H1 (cell line): ENCODE data around the gene USB1. TPM values are rescaled to one million over a fixed set of nuclear protein-coding genes. Genes with fewer than 3 reads are reported as not detected.

Source experiments
- CTCF ChIA-PET: fragments of 300-600 bp; sonication (Branson Sonifier 250); formaldehyde crosslinking; loops from one replicate; lab custom pipeline; 2021; ENCODE audit not compliant: partially characterized antibody; lab: Charles Lee
- POLR2A ChIA-PET: fragments of 300-600 bp; sonication (Branson Sonifier 250); formaldehyde crosslinking; loops from one replicate; lab custom pipeline; 2021; ENCODE audit warnings: inconsistent platforms; ENCODE audit not compliant: partially characterized antibody; lab: Charles Lee
- DNase-seq, 2 experiments: peaks; one replicate each; pipeline versions ENCODE4 v3.0.0 to v3.0.0-alpha.2; 2010 to 2022; ENCODE audit warnings: low spot score in 2 of 2, low read depth in 1 of 2, mixed read lengths in 1 of 2
- FAIRE-seq: peaks from 2 replicates; lab custom pipeline; 2011; peaks lifted over from hg19 to GRCh38; lab: Jason Lieb, UNC
- H2AFZ ChIP-seq: 2 replicates; pipeline ENCODE4 v1.8.1; 2012; ENCODE audit warnings: low read length, inconsistent platforms
- H2AK5ac ChIP-seq: 2 replicates; pipeline ENCODE4 v1.6.1; 2013; ENCODE audit warnings: low read depth, low read length
- H2BK120ac ChIP-seq: replicated peaks from 2 replicates; pipeline ENCODE3; 2013; ENCODE audit warnings: low read depth, low read length, inconsistent platforms
- H2BK12ac ChIP-seq: 2 replicates; pipeline ENCODE4 v1.6.1; 2013; ENCODE audit warnings: low read depth, low read length
- H2BK15ac ChIP-seq: 2 replicates; pipeline ENCODE4 v1.6.1; 2013; ENCODE audit warnings: low read length
- H2BK20ac ChIP-seq: 2 replicates; pipeline ENCODE4 v1.6.1; 2013; ENCODE audit warnings: low read length
- H2BK5ac ChIP-seq: 2 replicates; pipeline ENCODE4 v1.6.1; 2013; ENCODE audit warnings: low read depth, low read length
- H3K14ac ChIP-seq: 2 replicates; pipeline ENCODE4 v1.6.1; 2013; ENCODE audit warnings: inconsistent platforms; ENCODE audit not compliant: insufficient read length
- H3K18ac ChIP-seq: 2 replicates; pipeline ENCODE4 v1.6.1; 2013; ENCODE audit warnings: low read length; ENCODE audit errors: extremely low read depth
- H3K23ac ChIP-seq: 2 replicates; pipeline ENCODE4 v1.6.1; 2013; ENCODE audit warnings: inconsistent platforms; ENCODE audit not compliant: insufficient read length
- H3K23me2 ChIP-seq: 2 replicates; pipeline ENCODE4 v1.6.1; 2013; ENCODE audit warnings: low read depth, low read length
- H3K27ac ChIP-seq: 2 replicates; pipeline ENCODE4 v1.6.1; 2011; ENCODE audit warnings: low read depth, low read length, inconsistent platforms
- H3K27me3 ChIP-seq, 4 experiments: replicated peaks in 1 of 4; 1 replicate in 1 of 4; 2 replicates in 3 of 4; pipeline versions ENCODE4 v1.6.1 to v1.8.1; 2011 to 2013; ENCODE audit warnings: low read length in 3 of 4, mild to moderate bottlenecking in 3 of 4, inconsistent platforms in 2 of 4, mixed read lengths in 2 of 4, moderate library complexity in 1 of 4; ENCODE audit not compliant: control insufficient read depth in 3 of 4, insufficient read depth in 3 of 4; ENCODE audit errors: extremely low read depth in 1 of 4
- H3K36me3 ChIP-seq, 4 experiments: 2 replicates each; pipeline versions ENCODE4 v1.6.1 to v1.8.1; 2011 to 2013; ENCODE audit warnings: mild to moderate bottlenecking in 4 of 4, low read length in 3 of 4, moderate library complexity in 2 of 4, control low read depth in 1 of 4, inconsistent platforms in 1 of 4; ENCODE audit not compliant: insufficient read depth in 4 of 4, control insufficient read depth in 2 of 4
- H3K4ac ChIP-seq: replicated peaks from 2 replicates; pipeline ENCODE3; 2013; ENCODE audit warnings: low read length, low read depth, mixed read lengths, inconsistent platforms; ENCODE audit not compliant: insufficient read length
- H3K4me1 ChIP-seq, 4 experiments: replicated peaks in 1 of 4; 1 replicate in 1 of 4; 2 replicates in 3 of 4; pipeline versions ENCODE4 v1.6.1 to v1.8.1; 2011 to 2013; ENCODE audit warnings: low read length in 3 of 4, inconsistent platforms in 2 of 4, mixed read lengths in 1 of 4; ENCODE audit not compliant: insufficient read depth in 4 of 4, control insufficient read depth in 3 of 4
- H3K4me2 ChIP-seq, 2 experiments: 2 replicates each; pipeline versions ENCODE4 v1.6.1 to v1.8.1; 2011 to 2013; ENCODE audit warnings: low read depth in 2 of 2, low read length in 2 of 2, control low read depth in 1 of 2, inconsistent platforms in 1 of 2, mild to moderate bottlenecking in 1 of 2; ENCODE audit not compliant: insufficient read depth in 1 of 2
- H3K4me3 ChIP-seq, 4 experiments: fragments of 200-600, 300-600 bp in 1 of 4; sonication (generic), shearing (Covaris generic), sonication (Bioruptor Twin) in 1 of 4; 2 replicates each; pipeline versions ENCODE4 v1.5.1 to v1.8.1; 2011 to 2016; ENCODE audit warnings: low read length in 4 of 4, low read depth in 3 of 4, control low read depth in 2 of 4, inconsistent platforms in 2 of 4, mild to moderate bottlenecking in 2 of 4, mixed read lengths in 1 of 4, moderate library complexity in 1 of 4; ENCODE audit not compliant: insufficient read depth in 2 of 4; ENCODE audit errors: extremely low read depth in 1 of 4
- H3K56ac ChIP-seq: replicated peaks from 2 replicates; pipeline ENCODE3; 2013; ENCODE audit warnings: low read depth, mild to moderate bottlenecking, mixed read lengths, low read length, inconsistent platforms; ENCODE audit not compliant: insufficient read length
- H3K79me1 ChIP-seq: 2 replicates; pipeline ENCODE4 v1.6.1; 2013; ENCODE audit warnings: low read depth, low read length, control low read depth
- H3K79me2 ChIP-seq, 2 experiments: 2 replicates each; pipeline versions ENCODE4 v1.6.1 to v1.8.1; 2012 to 2013; ENCODE audit warnings: low read length in 2 of 2, mild to moderate bottlenecking in 2 of 2, inconsistent platforms in 1 of 2; ENCODE audit not compliant: insufficient read depth in 2 of 2, control insufficient read depth in 1 of 2
- H3K9ac ChIP-seq, 4 experiments: replicated peaks in 1 of 4; 1 replicate in 1 of 4; 2 replicates in 3 of 4; pipeline versions ENCODE4 v1.6.1 to v1.8.1; 2011 to 2013; ENCODE audit warnings: low read depth in 3 of 4, low read length in 3 of 4, control low read depth in 2 of 4, mild to moderate bottlenecking in 2 of 4, moderate library complexity in 2 of 4, inconsistent platforms in 1 of 4; ENCODE audit errors: extremely low read depth in 1 of 4
- H3K9me3 ChIP-seq, 2 experiments: 2 replicates each; pipeline versions ENCODE4 v1.6.1 to v1.8.1; 2012 to 2013; ENCODE audit warnings: mild to moderate bottlenecking in 2 of 2, moderate library complexity in 2 of 2, control low read depth in 1 of 2, inconsistent platforms in 1 of 2, low read depth in 1 of 2, low read length in 1 of 2, mixed read lengths in 1 of 2; ENCODE audit not compliant: insufficient read depth in 2 of 2
- H4K20me1 ChIP-seq, 2 experiments: replicated peaks in 1 of 2; 2 replicates each; pipeline versions ENCODE3 to v1.8.1; 2011 to 2013; ENCODE audit warnings: inconsistent platforms in 2 of 2, low read length in 2 of 2, mild to moderate bottlenecking in 1 of 2; ENCODE audit not compliant: insufficient read depth in 2 of 2, control insufficient read depth in 1 of 2
- H4K5ac ChIP-seq: 2 replicates; pipeline ENCODE4 v1.6.1; 2013; ENCODE audit warnings: low read length, low read depth, mixed read lengths, inconsistent platforms; ENCODE audit not compliant: insufficient read length
- H4K8ac ChIP-seq: 2 replicates; pipeline ENCODE4 v1.8.0; 2013; ENCODE audit warnings: mild to moderate bottlenecking, moderate library complexity, low read length, inconsistent platforms; ENCODE audit not compliant: insufficient read depth; ENCODE audit errors: extremely low read depth
- H4K91ac ChIP-seq: replicated peaks from 2 replicates; pipeline ENCODE3; 2013; ENCODE audit warnings: low read length, mixed read lengths, inconsistent platforms; ENCODE audit not compliant: insufficient read length
- BRCA1 ChIP-seq: IDR thresholded peaks from 2 replicates; pipeline ENCODE4 v1.6.1; 2012; ENCODE audit warnings: low read depth, low read length, improper control_type of control experiment
- CBX8 ChIP-seq: fragments of 300-800, 300-1000 bp; sonication (generic); IDR thresholded peaks from 2 replicates; pipeline ENCODE4 v1.7.1; 2016; ENCODE audit warnings: low read depth, low read length, borderline replicate concordance
- CREB1 ChIP-seq: IDR thresholded peaks from 2 replicates; pipeline ENCODE4 v1.6.1; 2012; ENCODE audit warnings: inconsistent platforms
- EGR1 ChIP-seq: IDR thresholded peaks from 2 replicates; pipeline ENCODE4 v1.6.1; 2011; ENCODE audit warnings: low read depth, low read length, borderline replicate concordance
- KDM1A ChIP-seq: fragments of 200-600, 300-600 bp; sonication (generic); IDR thresholded peaks from 2 replicates; pipeline ENCODE4 v1.7.1; 2016; ENCODE audit warnings: mild to moderate bottlenecking, low read length, borderline replicate concordance
- POLR2A ChIP-seq, 2 experiments: IDR thresholded peaks; 1 replicate in 1 of 2; 2 replicates in 1 of 2; pipeline ENCODE4 v1.6.1; 2011; ENCODE audit warnings: low read depth in 2 of 2, low read length in 2 of 2, mild to moderate bottlenecking in 2 of 2; ENCODE audit errors: control extremely low read depth in 1 of 2
- POU5F1 ChIP-seq: IDR thresholded peaks from 2 replicates; pipeline ENCODE4 v1.6.1; 2011; ENCODE audit warnings: low read depth, mild to moderate bottlenecking, low read length, moderate library complexity
- SIRT6 ChIP-seq: IDR thresholded peaks from one replicate; pipeline ENCODE4 v1.7.1; 2012; ENCODE audit warnings: low read length, inconsistent platforms
- SIX5 ChIP-seq: IDR thresholded peaks from 2 replicates; pipeline ENCODE4 v1.6.1; 2011; ENCODE audit warnings: mild to moderate bottlenecking, low read depth, low read length
- SUZ12 ChIP-seq: fragments of 200-600 bp; sonication (generic); IDR thresholded peaks from 2 replicates; pipeline ENCODE4 v1.6.1; 2012; ENCODE audit warnings: mild to moderate bottlenecking, inconsistent platforms, low read length, moderate library complexity, mixed read lengths
- TAF7 ChIP-seq: optimal IDR thresholded peaks from 2 replicates; pipeline ENCODE3; 2011; ENCODE audit warnings: low read depth, mild to moderate bottlenecking, inconsistent platforms, low read length, moderate library complexity, borderline replicate concordance
- TBP ChIP-seq: IDR thresholded peaks from 2 replicates; pipeline ENCODE4 v1.6.1; 2011; ENCODE audit warnings: low read depth, low read length, improper control_type of control experiment
- ZNF274 ChIP-seq: IDR thresholded peaks from 2 replicates; pipeline ENCODE4 v1.7.0; 2012; ENCODE audit warnings: low read length, borderline replicate concordance; ENCODE audit errors: extremely low read depth
- polyA plus RNA-seq, 7 experiments: library from polyadenylated mRNA; depleted of rRNA in 3 of 7; stranded (reverse) in 5 of 7; unstranded in 2 of 7; fragments of >200 nt in 5 of 7; fragments of 200-250 nt in 2 of 7; gene quantifications; 1 replicate in 5 of 7; 2 replicates in 1 of 7; 4 replicates in 1 of 7; pipeline versions ENCODE4 v1.2.1 to v1.2.3, GENCODE V29; 2011 to 2013; ENCODE audit warnings: missing spikeins in 2 of 7, mixed read lengths in 2 of 7
- total RNA-seq: library from RNA; stranded (reverse); fragmentation: NEBNext Ultra II Directional; extraction: Animal tissue kit (Norgen Biotek cat#: 25700); gene quantifications from 2 replicates; pipeline ENCODE4 v1.2.1, GENCODE V29; 2021
- TF ChIP-seq, protein P1 (sequence below): IDR thresholded peaks from 2 replicates; pipeline ENCODE4 v1.6.1; 2012; ENCODE audit warnings: inconsistent platforms

The USB1 gene
- total and polyA plus RNA-seq, 2 of the 8 experiments (the other 6 are each of a cell fraction or from before 2014, with no cell fraction given): 65.4 to 75.9 TPM

DNA sequence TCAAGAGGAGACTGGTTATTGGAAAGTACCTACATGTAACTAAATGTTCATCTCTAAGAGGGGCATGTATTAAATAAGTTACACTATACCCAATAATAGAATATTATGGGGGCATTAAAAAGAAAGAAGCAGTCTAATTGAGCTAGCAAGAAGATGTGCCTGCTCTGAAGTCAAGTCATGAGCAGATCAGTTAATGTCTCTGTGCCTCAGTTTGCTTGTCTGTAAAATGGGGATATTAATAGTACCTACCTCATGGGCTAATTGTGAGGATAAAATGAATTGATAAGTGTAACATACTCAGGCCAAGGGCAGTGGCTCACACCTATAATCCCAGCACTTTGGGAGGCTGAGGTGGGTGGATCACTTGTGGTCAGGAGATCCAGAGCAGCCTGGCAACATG lies 33.3 kb upstream of the USB1 start:
- DNase-seq: no peak
- Histone ChIP-seq H2AK5ac (no peak overlapping the region), H3K79me2 (no peaks in the 10 kb centered on the region), H3K14ac (no peak overlapping the region), H3K4ac (no peak overlapping the region), H2BK120ac (no peak overlapping the region), H3K27me3 (no peaks in the 10 kb centered on the region), H3K4me1 (no peaks in the 10 kb centered on the region), H3K36me3 (no peaks in the 10 kb centered on the region), H2BK20ac (no peak overlapping the region), H2BK5ac (no peak overlapping the region), H4K20me1 (no peaks in the 10 kb centered on the region), H3K79me1 (no peaks in the 10 kb centered on the region), H2BK15ac (no peak overlapping the region), H3K23me2 (no peaks in the 10 kb centered on the region), H3K4me2 (no peak overlapping the region), H3K56ac (no peak overlapping the region), H3K4me3 (no peak overlapping the region), H4K91ac (no peak overlapping the region), H4K5ac (no peak overlapping the region), H2AFZ (no peak overlapping the region), H4K8ac (no peak overlapping the region), H3K27ac (no peak overlapping the region), H2BK12ac (no peak overlapping the region), H3K9me3 (no peaks in the 10 kb centered on the region), H3K9ac (no peak overlapping the region), H3K23ac (no peak overlapping the region), H3K18ac (no peak overlapping the region)
- CTCF ChIA-PET: interaction anchor here (1.1 to 1.5 kb wide), 6 partner anchors 12 to 69 kb away, joined by 3 read pairs; no protein-coding TSS in a partner anchor
- POLR2A ChIA-PET: no interaction called here
- no peak for TF ChIP-seq TBP
- TF ChIP-seq EGR1: no peak
- TF ChIP-seq SIRT6: no peak
- TF ChIP-seq TAF7: no peak
- TF ChIP-seq, protein P1, sequence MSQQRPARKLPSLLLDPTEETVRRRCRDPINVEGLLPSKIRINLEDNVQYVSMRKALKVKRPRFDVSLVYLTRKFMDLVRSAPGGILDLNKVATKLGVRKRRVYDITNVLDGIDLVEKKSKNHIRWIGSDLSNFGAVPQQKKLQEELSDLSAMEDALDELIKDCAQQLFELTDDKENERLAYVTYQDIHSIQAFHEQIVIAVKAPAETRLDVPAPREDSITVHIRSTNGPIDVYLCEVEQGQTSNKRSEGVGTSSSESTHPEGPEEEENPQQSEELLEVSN: no peak
- no peak for TF ChIP-seq CREB1
- no peak for TF ChIP-seq KDM1A
- TF ChIP-seq BRCA1: no peak
- TF ChIP-seq CBX8: no peak
- TF ChIP-seq POU5F1: no peak
- no peak for TF ChIP-seq ZNF274
- no peak for TF ChIP-seq SIX5
- no peak for TF ChIP-seq SUZ12
- TF ChIP-seq POLR2A (IDR thresholded peaks at IDR 0.05; ENCODE audit: control extremely low read depth in 1 of 2, low read depth in 2 of 2, low read length in 2 of 2): no peak
- FAIRE-seq: no peak
